ENCODE results near the gene CBARP. TPM values are rescaled to one million over a fixed set of nuclear protein-coding genes. Genes with fewer than 3 reads are reported as not detected.

Gene CBARP
- total and polyA plus RNA-seq, 2 of the 4 experiments (the other 2 are of a cell fraction): 0.18 to 3.9 TPM

DNA sequence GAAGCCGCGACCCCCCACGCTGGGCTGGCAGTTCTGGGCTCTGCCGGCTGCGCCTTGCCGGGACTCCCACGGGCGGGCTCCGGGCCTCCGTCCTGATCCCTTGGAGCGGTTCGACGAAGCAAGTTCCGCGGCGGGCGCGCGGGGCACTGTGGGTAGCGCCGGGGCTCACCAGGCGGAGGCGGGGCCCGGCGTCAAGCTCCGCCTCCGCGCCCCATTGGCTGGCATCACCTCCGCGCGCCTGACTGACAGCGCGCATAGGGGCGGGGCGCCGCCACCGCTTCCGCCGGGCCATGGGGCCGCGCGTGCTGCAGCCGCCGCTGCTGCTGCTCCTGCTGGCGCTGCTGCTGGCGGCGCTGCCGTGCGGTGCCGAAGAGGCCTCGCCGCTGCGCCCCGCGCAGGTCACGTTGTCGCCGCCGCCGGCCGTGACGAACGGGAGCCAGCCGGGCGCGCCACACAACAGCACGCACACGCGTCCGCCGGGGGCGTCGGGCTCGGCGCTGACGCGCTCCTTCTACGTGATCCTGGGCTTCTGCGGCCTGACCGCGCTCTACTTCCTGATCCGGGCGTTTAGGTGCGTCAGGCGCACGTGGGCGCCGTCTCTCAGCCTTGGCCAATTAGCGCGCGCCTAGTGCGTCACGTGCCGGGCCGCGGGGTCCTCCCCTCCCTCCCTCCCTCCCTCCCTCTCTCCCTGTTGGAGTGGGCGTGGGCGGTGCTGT, 37.6 kb upstream of the CBARP start, which contains the start of gene FAM174C (continued):
- peak; percentile 89; the same call in 1 of the 2 replicates for TF ChIP-seq FOS (IDR thresholded peaks at IDR 0.05; ENCODE audit: low read depth, low read length)

DNA sequence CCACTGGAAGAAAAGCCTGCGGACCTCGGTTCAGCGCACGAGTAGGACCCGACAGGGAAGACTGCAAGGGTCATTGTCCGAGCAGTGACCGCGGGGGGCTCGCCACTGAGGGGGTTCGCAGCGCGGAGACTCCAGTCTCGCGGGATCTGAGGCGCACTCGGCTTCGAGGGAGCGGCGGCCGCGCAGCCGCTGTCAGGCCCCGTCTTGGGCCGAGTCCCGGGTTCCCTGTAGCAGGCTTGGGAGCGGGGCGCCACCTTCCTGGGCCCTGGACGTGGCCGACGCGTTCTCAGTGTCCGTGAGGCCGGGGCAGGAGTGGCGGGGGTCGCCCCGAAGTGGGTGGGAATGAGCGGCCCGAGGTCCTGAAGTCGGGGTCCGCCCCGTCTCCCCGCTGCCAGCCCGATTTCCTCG, 37.1 kb upstream of the CBARP start:
- Histone ChIP-seq H3K27ac (ENCODE audit: insufficient read depth, low read length) (peak overlapping the region; percentile 75), H3K27me3 (ENCODE audit: control insufficient read depth, insufficient read depth, low read length) (no peaks in the 10 kb centered on the region), H3K4me2 (ENCODE audit: low read depth, low read length) (peak overlapping the region; percentile 35), H2BK5ac (ENCODE audit: low read depth, low read length, poor library complexity, severe bottlenecking) (peak overlapping the region; percentile 67), H3K4ac (ENCODE audit: low read depth, low read length) (peak overlapping the region; percentile 34), H2AK5ac (ENCODE audit: low read depth, low read length) (0 out of 2 replicates have a peak overlapping the region, but pooled peaks have one; percentile 58), H3K9ac (ENCODE audit: low read depth, low read length) (peak overlapping the region; percentile 58), H2BK120ac (ENCODE audit: low read depth, low read length) (no peak overlapping the region), H3K9me1 (ENCODE audit: insufficient read depth, low read length) (no peaks in the 10 kb centered on the region; the same call in 1 of the 2 replicates), H4K8ac (ENCODE audit: low read depth in 2 of 2, low read length in 2 of 2) (peak overlapping the region in 1 of 2 experiments; percentile 30; a peak in 2 of 4 replicates), H3K4me3 (ENCODE audit: insufficient read depth, low read depth, low read length) (peak overlapping the region; percentile 31), H3K4me1 (ENCODE audit: control insufficient read depth, insufficient read depth, low read length) (peaks cover 25% of the 10 kb centered on the region), H2BK20ac (ENCODE audit: low read depth, low read length) (no peak overlapping the region), H4K5ac (ENCODE audit: low read depth, low read length) (peak overlapping the region; percentile 33), H4K20me1 (ENCODE audit: insufficient read depth, low read length) (peaks cover 65% of the 10 kb centered on the region), H2AK9ac (replicated peaks; ENCODE audit: low read depth, low read length, poor library complexity) (peak overlapping the region; percentile 33), H3K79me1 (ENCODE audit: low read depth in 1 of 2, low read length in 2 of 2) (peaks cover 22 to 67% of the 10 kb centered on the region in 2 experiments; a peak in 3 of 4 replicates), H3K23ac (ENCODE audit: low read depth, low read length) (peak overlapping the region; percentile 42; the same call in 1 of the 2 replicates), H2BK15ac (ENCODE audit: low read depth, low read length) (no peak overlapping the region), H3K36me3 (ENCODE audit: control insufficient read depth, insufficient read depth, low read length) (peaks cover 52% of the 10 kb centered on the region), H3K18ac (ENCODE audit: low read depth, low read length) (no peak overlapping the region), H3K56ac (ENCODE audit: extremely low read depth, insufficient read depth, low read length) (no peak overlapping the region; the same call in 1 of the 2 replicates), H3K14ac (replicated peaks; ENCODE audit: low read depth, low read length) (no peak overlapping the region), H4K91ac (ENCODE audit: insufficient read depth, low read depth, low read length) (no peak overlapping the region), H2AFZ (replicated peaks; ENCODE audit: low read length, poor library complexity) (peak overlapping the region; percentile 96), H3K9me3 (ENCODE audit: control insufficient read depth, insufficient read depth, low read length) (no peaks in the 10 kb centered on the region)
- WGBS, 2 experiments (ENCODE audit: extremely low coverage in 2 of 2, insufficient read length in 1 of 2): 19% methylated on average over 39 of the region's 44 CpGs; no CpG with 5 or more reads in 1 of the 2 experiments
- BruUV-seq (replicated peaks): no TSS peak
- ChIA-PET POLR2A (ENCODE audit: unreplicated experiment) (interaction anchor here (1.0 kb wide), 2 partner anchors 8 to 9 kb away, joined by 5 to 6 read pairs; no protein-coding TSS in a partner anchor), CTCF (interaction anchor here (1.0 kb wide), 1 partner anchor 161 kb away, joined by 3 read pairs; no protein-coding TSS in a partner anchor)
- no peak for DNase-seq
- dilution Hi-C loops (cut with HindIII; ENCODE audit: low sequenced_read_pairs, unreplicated experiment): no loop called here
- ATAC-seq (ENCODE audit: low read depth): peak; percentile 1
- in situ Hi-C loops (cut with MboI; ENCODE audit: low sequenced_read_pairs): no loop called here
- intact Hi-C loops (cut with micrococcal nuclease): loop anchor here (5.0 kb wide), 2 partner anchors 87 to 132 kb away; partner anchors contain the start of gene DAZAP1
- TF ChIP-seq, protein P1, sequence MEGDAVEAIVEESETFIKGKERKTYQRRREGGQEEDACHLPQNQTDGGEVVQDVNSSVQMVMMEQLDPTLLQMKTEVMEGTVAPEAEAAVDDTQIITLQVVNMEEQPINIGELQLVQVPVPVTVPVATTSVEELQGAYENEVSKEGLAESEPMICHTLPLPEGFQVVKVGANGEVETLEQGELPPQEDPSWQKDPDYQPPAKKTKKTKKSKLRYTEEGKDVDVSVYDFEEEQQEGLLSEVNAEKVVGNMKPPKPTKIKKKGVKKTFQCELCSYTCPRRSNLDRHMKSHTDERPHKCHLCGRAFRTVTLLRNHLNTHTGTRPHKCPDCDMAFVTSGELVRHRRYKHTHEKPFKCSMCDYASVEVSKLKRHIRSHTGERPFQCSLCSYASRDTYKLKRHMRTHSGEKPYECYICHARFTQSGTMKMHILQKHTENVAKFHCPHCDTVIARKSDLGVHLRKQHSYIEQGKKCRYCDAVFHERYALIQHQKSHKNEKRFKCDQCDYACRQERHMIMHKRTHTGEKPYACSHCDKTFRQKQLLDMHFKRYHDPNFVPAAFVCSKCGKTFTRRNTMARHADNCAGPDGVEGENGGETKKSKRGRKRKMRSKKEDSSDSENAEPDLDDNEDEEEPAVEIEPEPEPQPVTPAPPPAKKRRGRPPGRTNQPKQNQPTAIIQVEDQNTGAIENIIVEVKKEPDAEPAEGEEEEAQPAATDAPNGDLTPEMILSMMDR (conservative IDR thresholded peaks at IDR 0.05; ENCODE audit: low read depth, low read length): no peak
- no peak for TF ChIP-seq CHD1 (IDR thresholded peaks at IDR 0.05; ENCODE audit: low read depth, low read length)
- TF ChIP-seq BHLHE40 (IDR thresholded peaks at IDR 0.05; ENCODE audit: low read depth, low read length): no peak
- no peak for TF ChIP-seq CEBPB (IDR thresholded peaks at IDR 0.05; ENCODE audit: low read depth, low read length)
- no peak for TF ChIP-seq RCOR1 (IDR thresholded peaks at IDR 0.05; ENCODE audit: insufficient replicate concordance, low read length)
- TF ChIP-seq RFX5 (IDR thresholded peaks at IDR 0.05; ENCODE audit: low read depth, low read length): no peak
- TF ChIP-seq, protein P2, sequence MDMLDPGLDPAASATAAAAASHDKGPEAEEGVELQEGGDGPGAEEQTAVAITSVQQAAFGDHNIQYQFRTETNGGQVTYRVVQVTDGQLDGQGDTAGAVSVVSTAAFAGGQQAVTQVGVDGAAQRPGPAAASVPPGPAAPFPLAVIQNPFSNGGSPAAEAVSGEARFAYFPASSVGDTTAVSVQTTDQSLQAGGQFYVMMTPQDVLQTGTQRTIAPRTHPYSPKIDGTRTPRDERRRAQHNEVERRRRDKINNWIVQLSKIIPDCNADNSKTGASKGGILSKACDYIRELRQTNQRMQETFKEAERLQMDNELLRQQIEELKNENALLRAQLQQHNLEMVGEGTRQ (IDR thresholded peaks at IDR 0.05; ENCODE audit: low read depth, low read length): no peak
- no peak for TF ChIP-seq MAZ (IDR thresholded peaks at IDR 0.05; ENCODE audit: borderline replicate concordance, low read depth, low read length)
- no peak for TF ChIP-seq POLR2A (IDR thresholded peaks at IDR 0.05; ENCODE audit: low read depth, low read length)
- TF ChIP-seq, protein P3, sequence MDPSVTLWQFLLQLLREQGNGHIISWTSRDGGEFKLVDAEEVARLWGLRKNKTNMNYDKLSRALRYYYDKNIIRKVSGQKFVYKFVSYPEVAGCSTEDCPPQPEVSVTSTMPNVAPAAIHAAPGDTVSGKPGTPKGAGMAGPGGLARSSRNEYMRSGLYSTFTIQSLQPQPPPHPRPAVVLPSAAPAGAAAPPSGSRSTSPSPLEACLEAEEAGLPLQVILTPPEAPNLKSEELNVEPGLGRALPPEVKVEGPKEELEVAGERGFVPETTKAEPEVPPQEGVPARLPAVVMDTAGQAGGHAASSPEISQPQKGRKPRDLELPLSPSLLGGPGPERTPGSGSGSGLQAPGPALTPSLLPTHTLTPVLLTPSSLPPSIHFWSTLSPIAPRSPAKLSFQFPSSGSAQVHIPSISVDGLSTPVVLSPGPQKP (IDR thresholded peaks at IDR 0.05; ENCODE audit: borderline replicate concordance, low read depth, low read length): no peak
